ENCODE results near the gene DNAJC11. TPM values are rescaled to one million over a fixed set of nuclear protein-coding genes. Genes with fewer than 3 reads are reported as not detected.
A peak's percentile ranks its signal among the peaks of the same experiment; 100 is the strongest.
"Not testable (repeated sequence)": the region's sequence is repeated elsewhere in the genome, so short reads cannot be mapped to it uniquely, and the experiment has no call there.

Gene DNAJC11
- total and polyA plus RNA-seq, 10 donors = 13.3 to 66.9 (median 54.6) TPM

DNA sequence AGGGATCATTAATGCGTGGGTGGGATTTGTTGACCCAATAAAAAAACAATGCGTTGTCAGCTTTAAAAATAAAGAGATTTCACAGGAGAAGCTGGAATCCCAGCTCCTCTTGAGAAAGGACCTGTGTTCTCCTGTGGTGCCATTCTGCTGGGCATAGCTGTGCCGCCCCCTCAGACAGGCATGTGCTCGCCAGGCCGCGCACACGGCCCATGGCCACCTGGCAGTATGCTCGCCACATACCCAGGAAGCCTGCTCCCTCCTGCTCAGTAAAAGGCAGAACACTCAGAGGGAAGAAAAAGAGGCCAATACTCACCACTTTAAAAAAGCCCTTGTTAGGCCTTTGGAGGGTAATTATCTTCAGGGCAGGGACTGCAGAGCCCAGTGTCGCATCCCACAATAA is 63.8 kb downstream of the DNAJC11 start:
- H3K27me3 ChIP-seq (replicated peaks in 1 of 7) = no peaks in the 10 kb centered on the region
- H3K4me1 ChIP-seq = no peaks in the 10 kb centered on the region
- TF ChIP-seq POLR2A (IDR thresholded peaks at IDR 0.05) (no peak), POLR2AphosphoS5 (IDR thresholded peaks at IDR 0.05) (no peak)
- TF ChIP-seq, protein P1, sequence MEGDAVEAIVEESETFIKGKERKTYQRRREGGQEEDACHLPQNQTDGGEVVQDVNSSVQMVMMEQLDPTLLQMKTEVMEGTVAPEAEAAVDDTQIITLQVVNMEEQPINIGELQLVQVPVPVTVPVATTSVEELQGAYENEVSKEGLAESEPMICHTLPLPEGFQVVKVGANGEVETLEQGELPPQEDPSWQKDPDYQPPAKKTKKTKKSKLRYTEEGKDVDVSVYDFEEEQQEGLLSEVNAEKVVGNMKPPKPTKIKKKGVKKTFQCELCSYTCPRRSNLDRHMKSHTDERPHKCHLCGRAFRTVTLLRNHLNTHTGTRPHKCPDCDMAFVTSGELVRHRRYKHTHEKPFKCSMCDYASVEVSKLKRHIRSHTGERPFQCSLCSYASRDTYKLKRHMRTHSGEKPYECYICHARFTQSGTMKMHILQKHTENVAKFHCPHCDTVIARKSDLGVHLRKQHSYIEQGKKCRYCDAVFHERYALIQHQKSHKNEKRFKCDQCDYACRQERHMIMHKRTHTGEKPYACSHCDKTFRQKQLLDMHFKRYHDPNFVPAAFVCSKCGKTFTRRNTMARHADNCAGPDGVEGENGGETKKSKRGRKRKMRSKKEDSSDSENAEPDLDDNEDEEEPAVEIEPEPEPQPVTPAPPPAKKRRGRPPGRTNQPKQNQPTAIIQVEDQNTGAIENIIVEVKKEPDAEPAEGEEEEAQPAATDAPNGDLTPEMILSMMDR (IDR thresholded peaks at IDR 0.05 in 8 of 11, conservative IDR thresholded peaks at IDR 0.05 in 3 of 11) = no peak
- no peaks in the 10 kb centered on the region for H3K9me3 ChIP-seq
- WGBS, 5 donors = 87 to 95% (median 91%) methylated on average over 9 of the region's 9 CpGs
- peak overlapping the region in 2 of 8 donors; percentile 28 to 41 for H3K27ac ChIP-seq
- intact Hi-C loops (cut with DNase I; ENCODE audit: low total_unique reads) = no loop called here
- no peak overlapping the region for H3K4me3 ChIP-seq
- peaks cover 0 to 99% (median 92%) of the 10 kb centered on the region in 6 donors for H3K36me3 ChIP-seq
- DNase-seq = no peak

GRCh38 chr1:6636778-6637177 is 64.8 kb downstream of the DNAJC11 start:
- H3K27ac ChIP-seq; H3K9me3 ChIP-seq; intact Hi-C loops (cut with DNase I; ENCODE audit: low total_unique reads); DNase-seq; H3K4me3 ChIP-seq; H3K27me3 ChIP-seq (replicated peaks in 1 of 7); H3K4me1 ChIP-seq: not testable (repeated sequence)
- 92 to 96% (median 95%) methylated on average over 6 of the region's 6 CpGs for WGBS, 5 donors
- peaks cover 0 to 99% (median 91%) of the 10 kb centered on the region in 6 donors for H3K36me3 ChIP-seq

GRCh38 chr1:6635910-6636760 is 65.5 kb downstream of the DNAJC11 start:
- Histone ChIP-seq H3K27ac (no peak overlapping the region), H3K4me3 (no peak overlapping the region), H3K27me3 (replicated peaks in 1 of 7) (no peaks in the 10 kb centered on the region), H3K36me3 (peaks cover 0 to 100% (median 88%) of the 10 kb centered on the region in 6 donors), H3K9me3 (no peaks in the 10 kb centered on the region), H3K4me1 (no peaks in the 10 kb centered on the region)
- 79 to 90% (median 87%) methylated on average over 16 of the region's 16 CpGs for WGBS, 5 donors
- DNase-seq = no peak
- TF ChIP-seq POLR2AphosphoS5 (IDR thresholded peaks at IDR 0.05) = peak in 1 of 3 donors; percentile 48
- TF ChIP-seq, protein P1 (IDR thresholded peaks at IDR 0.05 in 8 of 11, conservative IDR thresholded peaks at IDR 0.05 in 3 of 11) = no peak
- intact Hi-C loops (cut with DNase I; ENCODE audit: low total_unique reads) = no loop called here

DNA sequence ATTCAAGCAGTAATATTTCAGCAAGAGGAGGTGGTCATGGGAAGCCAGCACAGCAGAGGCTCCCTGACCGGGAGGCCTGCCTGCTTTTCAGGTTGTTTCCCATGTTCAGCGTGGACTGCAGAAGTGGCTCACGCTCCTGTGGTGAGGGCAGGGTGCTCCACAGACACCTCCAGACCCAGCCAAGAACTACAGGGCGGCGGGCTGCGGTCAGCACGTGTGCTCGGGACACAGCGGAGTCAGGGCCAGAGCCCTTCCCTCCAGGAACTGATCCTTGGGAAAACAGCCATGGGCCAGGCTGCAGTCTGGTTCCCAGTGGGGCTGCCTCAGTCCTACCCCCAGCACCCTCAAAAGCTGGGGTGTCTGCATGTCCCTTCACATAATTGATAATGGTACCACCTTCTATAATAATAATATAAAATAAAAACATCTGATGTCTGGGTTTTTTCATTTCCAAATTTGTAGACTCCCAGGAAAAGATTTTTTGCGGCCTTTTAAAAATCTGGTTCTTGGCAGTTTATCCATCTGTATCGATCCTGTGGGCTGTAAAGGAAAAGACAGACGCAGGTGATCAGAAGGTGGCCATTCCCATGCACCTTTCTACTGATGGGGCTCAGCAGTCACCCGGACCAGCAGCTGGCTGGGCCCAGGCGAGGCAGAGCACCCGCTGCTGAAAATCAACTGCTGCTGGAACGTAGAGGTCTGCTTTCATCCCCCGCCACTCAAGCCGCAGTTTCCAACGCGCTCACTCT is 66.3 kb downstream of the DNAJC11 start:
- WGBS, 5 donors = 89 to 95% (median 90%) methylated on average over 13 to 20 of the region's 20 CpGs
- Histone ChIP-seq H3K9me3 (no peaks in the 10 kb centered on the region), H3K4me1 (no peaks in the 10 kb centered on the region), H3K36me3 (peaks cover 0 to 100% (median 86%) of the 10 kb centered on the region in 6 donors), H3K4me3 (no peak overlapping the region), H3K27ac (no peak overlapping the region), H3K27me3 (replicated peaks in 1 of 7) (no peaks in the 10 kb centered on the region)
- TF ChIP-seq, protein P1 (IDR thresholded peaks at IDR 0.05 in 8 of 11, conservative IDR thresholded peaks at IDR 0.05 in 3 of 11) = no peak
- no peak for TF ChIP-seq POLR2A (IDR thresholded peaks at IDR 0.05)
- no peak for TF ChIP-seq POLR2AphosphoS5 (IDR thresholded peaks at IDR 0.05)
- no peak for DNase-seq
- intact Hi-C loops (cut with DNase I; ENCODE audit: low total_unique reads) = no loop called here
